Renal cortical epithelial cell (primary cell): ENCODE measurements around the gene ZNF121. TPM values are rescaled to one million over a fixed set of nuclear protein-coding genes. Genes with fewer than 3 reads are reported as not detected.
A peak's percentile ranks its signal among the peaks of the same experiment; 100 is the strongest.

Experiments
- DNase-seq: peaks from one replicate; pipeline ENCODE4 v3.0.0-alpha.2; 2011; ENCODE audit warnings: low read depth
- total RNA-seq: library from RNA; depleted of rRNA; stranded (reverse); fragments of >200 nt; gene quantifications from 2 replicates; pipeline ENCODE4 v1.2.3, GENCODE V29; 2014

ZNF121 gene
- total RNA-seq, 1 donor from 2014 or later = 69.6 TPM

DNA sequence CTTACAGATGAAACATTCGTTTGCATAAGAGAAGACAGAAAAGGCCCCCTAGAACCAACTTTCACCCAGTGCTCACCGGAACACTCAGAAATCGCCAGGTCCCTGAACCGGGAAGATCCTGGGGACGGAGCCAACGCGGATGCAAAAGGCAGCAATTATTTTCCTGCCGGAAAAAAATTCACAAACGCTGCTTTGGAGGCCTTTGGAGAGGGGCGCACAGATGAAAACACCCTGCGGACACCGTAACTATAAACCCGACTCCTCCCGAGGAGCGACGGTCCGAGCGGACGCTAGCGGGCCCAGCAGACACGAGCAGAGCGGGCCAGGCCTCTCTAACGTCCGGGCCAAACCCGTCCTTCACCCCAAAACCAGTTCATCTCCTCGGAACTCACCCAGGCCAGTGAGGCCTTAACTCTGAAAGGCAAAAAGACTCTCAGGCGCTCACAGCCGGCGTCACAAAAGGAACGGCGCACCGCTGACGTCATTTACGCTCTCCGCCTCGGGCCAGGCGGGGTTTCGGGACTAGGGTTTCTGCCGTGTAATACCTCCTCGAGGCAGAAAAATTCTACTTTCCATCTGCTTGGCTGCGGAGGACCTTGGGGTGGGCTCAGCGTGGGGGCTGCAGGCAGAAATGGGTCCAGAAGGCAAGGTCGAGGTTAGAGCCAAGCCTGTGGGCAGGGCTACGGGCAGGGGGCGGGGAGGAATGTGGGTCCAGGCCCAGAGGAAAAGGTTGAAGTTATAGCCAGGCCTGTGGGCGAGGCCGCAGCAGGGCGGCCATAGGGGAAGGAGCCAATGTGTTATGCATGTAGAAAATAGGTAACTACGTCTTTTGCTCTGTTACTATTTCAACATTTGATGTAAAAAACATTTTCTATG, 45.9 kb downstream of the ZNF121 start, which contains the start of gene ZNF426:
Gene ZNF426 (minus strand): TSS at position 463 of the 876 bp plus-strand sequence. CDS start 2,413 bp downstream, outside the sequence.
- DNase-seq = peak; percentile 65

GRCh38 chr19:9535934-9536333, 48.4 kb downstream of the ZNF121 start:
- no peak for DNase-seq

- DNase-seq = no peak
Measured at GRCh38 chr19:9531933-9532332, 52.4 kb downstream of the ZNF121 start.

GRCh38 chr19:9528757-9529336, 55.5 kb downstream of the ZNF121 start:
- DNase-seq = no peak

DNA sequence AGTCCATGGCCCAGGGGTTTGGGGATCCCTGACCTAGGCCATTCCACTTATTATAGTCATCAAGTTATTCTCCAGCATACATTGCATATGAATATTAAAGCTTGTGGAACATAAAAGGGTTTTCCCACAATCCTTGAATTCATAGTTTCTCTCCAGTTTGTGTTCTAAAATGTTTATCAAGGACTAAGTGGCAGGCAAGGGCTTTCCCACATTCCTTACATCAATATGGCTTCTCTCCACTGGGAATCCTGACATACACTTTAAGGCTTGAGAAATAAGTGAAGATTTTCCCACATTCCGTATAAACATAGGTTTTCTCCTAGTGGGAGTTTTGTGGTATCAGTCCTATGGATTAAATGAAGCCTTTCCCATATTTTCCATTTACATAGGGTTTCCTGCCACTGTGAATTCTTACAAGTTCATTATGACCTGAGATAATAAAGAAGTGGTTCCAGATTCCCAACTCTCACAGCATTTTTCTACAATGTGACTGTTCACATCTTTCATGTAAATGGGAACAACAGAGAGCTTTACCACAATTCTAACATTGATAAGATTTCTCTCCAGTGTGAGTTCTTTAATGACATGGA, 60.3 kb downstream of the ZNF121 start:
- DNase-seq = no peak

Other genes starting within 250 kb of the ZNF121 start
- 4.3 TPM in 1 of 2 replicates, not detected in the other for gene ZNF177, start 221.5 kb downstream of the ZNF121 start, total RNA-seq
- gene ZNF266, start 148.9 kb downstream of the ZNF121 start, total RNA-seq = 10.4 and 19.3 TPM in 2 replicates
- gene ZNF560, start 85.9 kb downstream of the ZNF121 start, total RNA-seq = 0.15 and 0.35 TPM in 2 replicates
- 28.8 and 34.1 TPM in 2 replicates for gene ZNF426, start 45.9 kb downstream of the ZNF121 start, total RNA-seq
- 34.6 and 70.2 TPM in 2 replicates for gene ZNF561, start 36.7 kb upstream of the ZNF121 start, total RNA-seq
- 57.3 and 59.4 TPM in 2 replicates for gene ZNF562, start 90.6 kb upstream of the ZNF121 start, total RNA-seq
- 2.1 and 25.8 TPM in 2 replicates for gene ZNF846, start 184.2 kb upstream of the ZNF121 start, total RNA-seq
- 9.7 and 16.7 TPM in 2 replicates for gene FBXL12, start 234.6 kb upstream of the ZNF121 start, total RNA-seq
- gene UBL5, start 243.4 kb upstream of the ZNF121 start, total RNA-seq = 229 and 449 TPM in 2 replicates